HG03159 (cell line): Measurements from ENCODE around the gene HBE1.
"Not testable (repeated sequence)": the region's sequence is repeated elsewhere in the genome, so short reads cannot be mapped to it uniquely, and the experiment has no call there.

Source experiments
- ATAC-seq: cut with Tn5 transposase; IDR thresholded peaks from one replicate; pipeline ENCODE4 v1.9.1; 2021; ENCODE audit warnings: mild to moderate bottlenecking, moderate library complexity; ENCODE audit not compliant: unreplicated experiment

The HBE1 gene

DNA sequence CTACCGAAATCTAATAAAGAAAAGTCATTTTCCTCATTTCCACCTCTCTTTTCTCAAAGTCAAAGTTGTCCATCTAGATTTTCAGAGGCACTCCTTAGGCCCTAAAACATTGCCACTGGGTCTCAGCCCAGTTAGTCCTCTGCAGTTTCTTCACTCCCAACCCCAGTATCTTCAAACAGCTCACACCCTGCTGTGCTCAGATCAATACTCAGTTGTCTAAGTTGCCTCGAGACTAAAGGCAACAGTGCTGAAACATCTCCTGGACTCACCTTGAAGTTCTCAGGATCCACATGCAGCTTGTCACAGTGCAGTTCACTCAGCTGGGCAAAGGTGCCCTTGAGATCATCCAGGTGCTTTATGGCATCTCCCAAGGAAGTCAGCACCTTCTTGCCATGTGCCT lies 15.7 kb downstream of the HBE1 start:
- ATAC-seq = not testable (repeated sequence)

DNA sequence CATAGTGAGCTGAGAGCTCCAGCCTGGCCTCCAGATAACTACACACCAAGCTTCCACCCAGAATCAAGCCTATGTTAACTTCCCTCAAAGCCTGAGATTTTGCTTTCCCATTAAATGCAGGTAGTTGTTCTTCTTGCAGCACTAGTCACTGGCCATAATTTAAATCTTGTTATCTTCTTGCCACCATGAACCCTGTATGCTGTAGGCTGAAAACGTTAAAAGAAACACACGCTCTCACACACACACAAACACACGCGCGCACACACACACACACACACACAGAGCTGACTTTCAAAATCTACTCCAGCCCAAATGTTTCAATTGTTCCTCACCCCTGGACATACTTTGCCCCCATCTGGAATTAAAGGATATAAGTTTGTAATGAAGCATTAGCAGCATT lies 16.3 kb downstream of the HBE1 start:
- not testable (repeated sequence) for ATAC-seq

DNA sequence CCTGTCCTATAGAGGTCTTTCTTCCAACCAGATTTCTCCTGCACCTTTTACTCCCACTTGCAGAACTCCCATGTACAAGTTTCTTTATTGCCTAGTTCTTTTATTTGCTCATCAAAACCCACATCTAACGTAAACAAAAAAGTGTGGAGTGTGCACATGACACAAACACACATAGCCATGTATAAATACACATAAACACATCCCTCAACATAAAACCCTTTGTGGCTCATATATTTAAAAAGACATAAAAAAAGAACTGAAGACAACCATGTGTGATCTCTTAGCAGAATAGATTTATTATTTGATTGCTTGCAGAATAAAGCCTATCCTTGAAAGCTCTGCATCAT lies 16.9 kb downstream of the HBE1 start:
- no peak for ATAC-seq

DNA sequence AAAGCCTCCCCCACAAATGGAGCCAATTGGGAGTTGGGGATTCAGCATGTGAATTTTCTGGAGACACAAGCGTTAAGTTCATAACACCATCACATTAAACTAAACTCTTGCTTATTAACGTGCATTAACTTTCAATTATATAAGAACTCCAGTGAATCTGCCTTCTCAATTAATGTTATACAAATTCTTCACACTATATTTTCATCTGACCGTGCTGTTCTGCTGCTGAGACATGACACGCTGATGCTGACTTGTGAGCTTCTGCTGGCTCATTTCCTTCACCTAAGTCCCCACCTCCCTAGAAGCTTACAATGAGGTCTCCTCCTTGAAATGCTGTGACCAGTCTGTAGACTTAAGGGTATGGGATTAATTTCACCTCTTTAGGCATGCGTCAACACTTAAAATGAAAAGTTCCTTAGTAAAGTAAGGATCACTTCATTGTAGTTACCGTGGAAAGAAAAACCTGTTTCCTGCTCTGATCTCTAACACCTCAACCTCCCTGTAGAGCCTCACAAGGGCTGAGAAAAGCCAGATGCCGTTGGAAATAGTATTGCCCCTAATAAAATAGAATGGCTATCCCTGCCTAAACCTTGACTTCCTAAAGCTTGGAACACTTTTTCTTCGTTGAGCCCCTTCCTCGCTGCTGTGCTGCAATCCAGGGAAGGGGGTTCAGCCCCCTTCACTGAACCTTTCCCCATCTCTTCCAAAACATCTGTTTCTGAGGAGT lies 17.4 kb downstream of the HBE1 start:
- no peak for ATAC-seq

DNA sequence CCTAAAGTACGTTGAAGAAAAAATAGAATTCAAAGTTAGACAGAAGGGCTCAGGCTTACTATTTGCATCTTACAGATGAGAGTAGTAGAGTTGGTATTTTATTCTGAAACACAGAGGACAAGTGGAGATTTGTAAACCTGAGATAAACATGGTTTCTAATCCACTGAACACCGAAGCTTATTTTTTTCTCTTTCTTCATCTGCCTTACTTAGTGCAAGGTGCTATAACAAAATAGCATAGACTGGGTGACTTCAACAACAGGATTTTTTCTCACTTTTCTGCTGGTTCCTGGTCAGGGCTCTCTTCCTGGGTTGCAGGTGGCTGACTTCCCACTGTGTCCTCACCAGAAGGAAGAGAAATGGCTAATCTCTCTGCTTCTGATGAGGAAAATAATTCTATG lies 18.0 kb downstream of the HBE1 start:
- no peak for ATAC-seq

GRCh38 chr11:5250543-5251204 lies 19.1 kb downstream of the HBE1 start:
- no peak for ATAC-seq

DNA sequence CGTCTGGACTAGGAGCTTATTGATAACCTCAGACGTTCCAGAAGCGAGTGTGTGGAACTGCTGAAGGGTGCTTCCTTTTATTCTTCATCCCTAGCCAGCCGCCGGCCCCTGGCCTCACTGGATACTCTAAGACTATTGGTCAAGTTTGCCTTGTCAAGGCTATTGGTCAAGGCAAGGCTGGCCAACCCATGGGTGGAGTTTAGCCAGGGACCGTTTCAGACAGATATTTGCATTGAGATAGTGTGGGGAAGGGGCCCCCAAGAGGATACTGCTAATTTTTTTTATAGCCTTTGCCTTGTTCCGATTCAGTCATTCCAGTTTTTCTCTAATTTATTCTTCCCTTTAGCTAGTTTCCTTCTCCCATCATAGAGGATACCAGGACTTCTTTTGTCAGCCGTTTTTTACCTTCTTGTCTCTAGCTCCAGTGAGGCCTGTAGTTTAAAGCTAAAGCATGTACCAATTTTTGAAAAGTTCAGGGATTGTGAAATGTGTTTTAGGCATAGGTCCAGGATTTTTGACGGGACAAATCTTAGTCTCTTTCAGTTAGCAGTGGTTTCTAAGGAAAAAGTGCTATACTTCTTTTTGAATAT lies 19.8 kb downstream of the HBE1 start, which contains the start of gene HBG1:
Gene HBG1, minus strand, starts transcription at position 51 of the 590 bp plus-strand sequence. CDS start 53 bp downstream, outside the sequence.
- ATAC-seq = not testable (repeated sequence)

DNA sequence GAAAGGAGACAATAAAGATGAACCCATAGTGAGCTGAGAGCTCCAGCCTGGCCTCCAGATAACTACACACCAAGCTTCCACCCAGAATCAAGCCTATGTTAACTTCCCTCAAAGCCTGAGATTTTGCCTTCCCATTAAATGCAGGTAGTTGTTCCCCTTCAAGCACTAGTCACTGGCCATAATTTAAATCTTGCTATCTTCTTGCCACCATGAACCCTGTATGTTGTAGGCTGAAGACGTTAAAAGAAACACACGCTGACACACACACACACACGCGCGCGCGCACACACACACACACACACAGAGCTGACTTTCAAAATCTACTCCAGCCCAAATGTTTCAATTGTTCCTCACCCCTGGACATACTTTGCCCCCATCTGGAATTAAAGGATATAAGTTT lies 21.2 kb downstream of the HBE1 start:
- not testable (repeated sequence) for ATAC-seq

DNA sequence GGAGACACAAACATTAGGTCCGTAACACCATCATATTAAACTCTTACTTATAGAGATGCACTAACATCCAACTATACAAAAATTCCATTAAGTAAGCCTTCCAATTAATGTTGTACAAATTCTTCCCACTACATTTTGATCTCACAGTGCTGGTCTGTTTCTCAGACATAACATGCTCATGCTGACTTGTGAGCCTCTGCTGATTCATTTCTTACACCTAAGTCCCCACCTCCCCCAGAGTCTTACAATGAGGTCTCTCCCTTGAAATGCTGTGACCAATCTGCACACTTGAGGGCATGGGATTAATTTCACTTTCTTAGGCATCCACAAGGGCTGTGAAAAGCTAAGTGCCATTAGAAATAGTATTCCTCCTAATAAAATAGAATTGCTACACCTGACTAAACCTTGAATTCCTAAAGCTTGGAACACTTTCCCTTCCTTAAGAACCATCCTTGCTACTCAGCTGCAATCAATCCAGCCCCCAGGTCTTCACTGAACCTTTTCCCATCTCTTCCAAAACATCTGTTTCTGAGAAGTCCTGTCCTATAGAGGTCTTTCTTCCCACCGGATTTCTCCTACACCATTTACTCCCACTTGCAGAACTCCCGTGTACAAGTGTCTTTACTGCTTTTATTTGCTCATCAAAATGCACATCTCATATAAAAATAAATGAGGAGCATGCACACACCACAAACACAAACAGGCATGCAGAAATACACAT lies 22.1 kb downstream of the HBE1 start:
- ATAC-seq = no peak

GRCh38 chr11:5246772-5247471 lies 22.8 kb downstream of the HBE1 start:
- no peak for ATAC-seq

DNA sequence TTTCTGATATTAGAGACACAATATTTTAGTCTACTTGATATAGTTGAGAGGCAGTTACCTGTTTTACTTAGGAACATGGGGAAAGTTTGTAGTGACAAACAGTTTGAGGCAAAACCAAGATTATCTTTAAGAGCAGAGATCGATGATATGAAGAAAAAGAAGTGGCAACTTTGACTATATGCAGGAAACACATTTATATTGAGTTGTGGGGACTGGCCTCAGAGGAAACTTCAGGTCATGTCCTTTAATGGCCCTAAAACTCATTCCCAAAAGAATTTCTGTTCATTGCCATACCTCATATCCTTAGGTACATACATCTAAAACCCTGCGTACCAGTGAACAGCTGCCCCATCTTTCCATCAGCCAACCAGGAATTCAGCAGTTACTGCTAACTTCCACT lies 24.6 kb downstream of the HBE1 start:
- no peak for ATAC-seq

- ATAC-seq = no peak
Measured at GRCh38 chr11:5243816-5244180, 25.9 kb downstream of the HBE1 start.

GRCh38 chr11:5242933-5243815 lies 26.6 kb downstream of the HBE1 start:
- peak; percentile 65 for ATAC-seq

- no peak for ATAC-seq
Measured at GRCh38 chr11:5242208-5242607, 27.5 kb downstream of the HBE1 start.

- ATAC-seq = no peak
Measured at GRCh38 chr11:5241458-5241857, 28.3 kb downstream of the HBE1 start.

DNA sequence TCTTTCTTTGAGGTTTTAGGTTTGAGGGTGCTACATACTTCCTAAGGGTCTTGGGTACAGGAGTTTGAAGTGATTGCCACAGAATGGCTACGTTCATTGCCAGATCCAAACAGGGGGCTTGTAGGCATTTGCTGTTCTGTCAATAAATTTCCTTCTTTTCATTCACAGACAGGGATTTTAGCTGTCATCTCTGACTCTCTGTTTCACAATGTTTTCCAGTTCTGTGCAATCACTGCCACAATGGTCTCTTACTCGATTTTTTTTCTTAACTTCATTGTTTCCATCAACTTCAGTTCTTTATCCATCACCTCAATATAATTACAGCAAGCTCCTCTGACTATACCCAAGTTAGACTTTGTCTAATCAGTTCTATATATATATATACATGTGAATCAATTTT lies 29.3 kb downstream of the HBE1 start:
- no peak for ATAC-seq

DNA sequence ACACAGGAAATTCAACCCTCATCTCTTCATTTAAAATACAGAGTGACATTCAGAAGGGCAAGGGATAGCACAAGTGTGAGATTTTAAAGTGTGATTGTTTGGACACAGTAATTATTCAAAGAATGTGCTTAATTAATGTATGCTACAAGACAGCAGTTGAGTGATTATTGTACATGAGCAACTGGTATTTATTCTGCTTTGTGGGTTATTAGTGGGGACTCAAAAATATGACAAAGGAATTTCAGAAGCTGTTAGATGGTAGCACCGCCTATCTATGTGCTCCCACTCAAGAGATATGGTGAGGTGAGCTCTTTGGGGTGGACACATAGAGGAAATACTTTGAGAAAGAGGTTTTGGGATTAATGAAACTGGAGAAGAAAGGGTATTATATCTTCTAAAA lies 29.7 kb downstream of the HBE1 start:
- ATAC-seq = no peak

- ATAC-seq = no peak
Measured at GRCh38 chr11:5239046-5239445, 30.7 kb downstream of the HBE1 start.

- ATAC-seq = no peak
Measured at GRCh38 chr11:5238486-5238885, 31.3 kb downstream of the HBE1 start.

DNA sequence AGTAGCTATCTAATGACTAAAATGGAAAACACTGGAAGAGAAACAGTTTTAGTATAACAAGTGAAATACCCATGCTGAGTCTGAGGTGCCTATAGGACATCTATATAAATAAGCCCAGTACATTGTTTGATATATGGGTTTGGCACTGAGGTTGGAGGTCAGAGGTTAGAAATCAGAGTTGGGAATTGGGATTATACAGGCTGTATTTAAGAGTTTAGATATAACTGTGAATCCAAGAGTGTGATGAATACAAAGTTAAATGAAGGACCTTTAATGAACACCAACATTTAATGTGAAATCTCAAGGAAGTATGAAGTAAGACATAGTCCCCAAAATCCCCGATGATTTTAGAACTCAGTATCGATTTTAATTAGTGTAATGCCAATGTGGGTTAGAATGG lies 32.3 kb downstream of the HBE1 start:
- ATAC-seq = no peak
